ENCODE results near the gene PDE12. TPM values are rescaled to one million over a fixed set of nuclear protein-coding genes. Genes with fewer than 3 reads are reported as not detected.
"Not testable (repeated sequence)": the region's sequence is repeated elsewhere in the genome, so short reads cannot be mapped to it uniquely, and the experiment has no call there.

Gene PDE12
- total RNA-seq, 2 experiments from 2014 or later: 19.2 to 19.9 TPM

DNA sequence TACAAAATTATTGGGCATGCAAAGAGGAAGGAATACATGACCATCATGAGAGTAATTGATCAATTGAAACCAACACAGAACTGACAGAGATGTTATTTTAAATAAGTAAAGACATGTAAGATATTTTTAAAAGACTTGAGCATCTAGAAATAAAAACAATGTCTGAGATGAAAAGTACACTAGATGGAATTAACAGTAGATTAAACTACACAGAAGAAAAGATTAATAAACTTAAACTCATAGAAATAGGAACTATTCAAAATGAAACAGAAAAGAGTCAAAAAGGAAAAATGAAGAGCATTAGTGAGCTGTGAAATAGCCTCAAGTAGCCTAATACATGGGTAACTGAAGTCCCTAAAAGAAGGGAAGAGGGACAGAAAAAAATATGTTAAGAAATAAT lies 49.6 kb downstream of the PDE12 start:
- ChIA-PET CTCF (no interaction called here), POLR2A (no interaction called here)
- intact Hi-C loops (cut with DNase I, micrococcal nuclease): no loop called here
- no peak overlapping the region for H3K4me3 Mint-ChIP-seq
- H3K9me3 Mint-ChIP-seq (ENCODE audit: low read depth): peaks cover 24% of the 10 kb centered on the region
- H3K27me3 Mint-ChIP-seq: no peaks in the 10 kb centered on the region
- H3K27ac Mint-ChIP-seq: no peak overlapping the region
- H3K36me3 Mint-ChIP-seq (ENCODE audit: low read depth): peaks cover 48% of the 10 kb centered on the region
- ATAC-seq (no peak), DNase-seq (no peak)
- H3K4me1 Mint-ChIP-seq: no peaks in the 10 kb centered on the region

DNA sequence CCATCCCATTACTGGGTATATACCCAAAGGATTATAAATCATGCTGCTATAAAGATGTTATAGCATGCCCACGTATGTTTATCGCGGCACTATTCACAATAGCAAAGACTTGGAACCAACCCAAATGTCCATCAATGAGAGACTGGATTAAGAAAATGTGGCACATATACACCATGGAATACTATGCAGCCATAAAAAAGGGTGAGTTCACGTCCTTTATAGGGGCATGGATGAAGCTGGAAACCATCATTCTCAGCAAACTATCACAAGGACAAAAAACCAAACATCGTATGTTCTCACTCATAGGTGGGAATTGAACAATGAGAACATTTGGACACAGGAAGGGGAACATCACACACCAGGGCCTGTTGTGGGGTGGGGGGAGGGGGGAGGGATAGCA lies 55.8 kb downstream of the PDE12 start:
- H3K4me3 Mint-ChIP-seq; H3K27me3 Mint-ChIP-seq; POLR2A ChIA-PET; H3K4me1 Mint-ChIP-seq; H3K27ac Mint-ChIP-seq; DNase-seq; CTCF ChIA-PET; ATAC-seq; intact Hi-C loops (cut with DNase I, micrococcal nuclease): not testable (repeated sequence)
- peaks cover 18% of the 10 kb centered on the region for H3K9me3 Mint-ChIP-seq (ENCODE audit: low read depth)
- peaks cover 29% of the 10 kb centered on the region for H3K36me3 Mint-ChIP-seq (ENCODE audit: low read depth)

DNA sequence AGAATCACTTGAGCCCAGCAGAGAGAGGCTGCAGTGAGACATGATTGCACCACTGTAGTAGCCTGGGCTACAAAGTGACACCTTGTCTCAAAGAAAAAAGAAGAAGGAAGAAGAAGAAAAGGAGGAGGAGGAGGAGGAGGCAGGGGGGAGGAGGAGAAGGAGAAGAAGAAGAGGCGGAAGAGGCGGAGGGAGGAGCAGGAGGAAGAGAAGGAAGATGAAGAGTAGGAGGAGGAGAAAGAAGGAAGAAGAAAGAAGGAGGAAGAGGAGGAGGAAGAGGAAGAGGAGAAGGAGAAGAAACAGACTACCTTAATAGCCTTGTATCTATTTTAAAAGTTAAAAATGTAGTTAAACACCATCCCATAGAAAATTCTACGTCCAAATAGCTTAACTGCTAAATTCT lies 60.2 kb downstream of the PDE12 start:
- Mint-ChIP-seq H3K9me3 (ENCODE audit: low read depth) (no peaks in the 10 kb centered on the region), H3K27ac (no peak overlapping the region), H3K27me3 (no peaks in the 10 kb centered on the region), H3K36me3 (ENCODE audit: low read depth) (peaks cover 9% of the 10 kb centered on the region), H3K4me3 (no peak overlapping the region), H3K4me1 (no peaks in the 10 kb centered on the region)
- POLR2A ChIA-PET: interaction anchor here (0.7 kb wide), 1 partner anchor 32 kb away, joined by 4 read pairs; no protein-coding TSS in a partner anchor
- intact Hi-C loops (cut with DNase I, micrococcal nuclease): no loop called here
- ATAC-seq: no peak
- DNase-seq: no peak
- CTCF ChIA-PET: interaction anchor here (1.2 kb wide), 1 partner anchor 543 kb away, joined by 3 read pairs; no protein-coding TSS in a partner anchor

Other genes with a start within 250 kb of the PDE12 start
- gene DNAH12, start 11.9 kb upstream of the PDE12 start, total RNA-seq: not detected
- gene ARF4, start 41.1 kb downstream of the PDE12 start, total RNA-seq: 10 to 100 TPM; 49.6 to 50.0 TPM
- 10 to 100 TPM; 15.0 to 17.1 TPM for gene DENND6A, start 136.8 kb downstream of the PDE12 start, total RNA-seq
- 10 to 100 TPM; 43.1 to 55.3 TPM for gene SLMAP, start 200.0 kb downstream of the PDE12 start, total RNA-seq